Lung microvascular endothelial cell (primary cell): Measurements from ENCODE around the gene UCHL5. TPM values are rescaled to one million over a fixed set of nuclear protein-coding genes. Genes with fewer than 3 reads are reported as not detected.

ENCODE experiments used
- DNase-seq, 2 donors: peaks; one replicate each; pipeline versions ENCODE4 v3.0.0 to v3.0.0-alpha.2; 2010; ENCODE audit warnings: low read depth in 2 of 2
- total RNA-seq: library from RNA; depleted of rRNA; stranded (reverse); fragments of >200 nt; gene quantifications from 2 replicates; pipeline ENCODE4 v1.2.1, GENCODE V29; 2014

Gene UCHL5
- total RNA-seq, 1 donor from 2014 or later: 12.9 TPM

DNA sequence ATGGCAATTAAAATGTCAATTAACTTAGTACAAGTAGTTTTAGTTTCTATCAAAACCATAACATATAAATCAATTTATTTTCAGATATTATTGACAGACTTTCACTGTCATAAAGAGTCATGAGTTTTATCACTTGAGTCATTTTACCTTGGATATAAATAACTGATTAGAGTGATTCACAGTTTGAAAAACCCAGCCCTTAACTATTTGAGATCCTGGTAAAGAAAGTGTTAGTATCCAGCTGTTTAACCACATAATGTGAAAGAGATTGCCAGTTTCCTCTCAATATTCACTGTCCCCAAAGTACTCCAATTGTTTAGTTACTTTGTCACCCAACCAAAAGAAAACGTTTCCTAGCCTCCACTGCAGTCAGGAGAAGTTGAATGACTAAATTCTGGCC is 91.3 kb downstream of the UCHL5 start:
- DNase-seq: peak in 1 of 2 donors; percentile 43

DNA sequence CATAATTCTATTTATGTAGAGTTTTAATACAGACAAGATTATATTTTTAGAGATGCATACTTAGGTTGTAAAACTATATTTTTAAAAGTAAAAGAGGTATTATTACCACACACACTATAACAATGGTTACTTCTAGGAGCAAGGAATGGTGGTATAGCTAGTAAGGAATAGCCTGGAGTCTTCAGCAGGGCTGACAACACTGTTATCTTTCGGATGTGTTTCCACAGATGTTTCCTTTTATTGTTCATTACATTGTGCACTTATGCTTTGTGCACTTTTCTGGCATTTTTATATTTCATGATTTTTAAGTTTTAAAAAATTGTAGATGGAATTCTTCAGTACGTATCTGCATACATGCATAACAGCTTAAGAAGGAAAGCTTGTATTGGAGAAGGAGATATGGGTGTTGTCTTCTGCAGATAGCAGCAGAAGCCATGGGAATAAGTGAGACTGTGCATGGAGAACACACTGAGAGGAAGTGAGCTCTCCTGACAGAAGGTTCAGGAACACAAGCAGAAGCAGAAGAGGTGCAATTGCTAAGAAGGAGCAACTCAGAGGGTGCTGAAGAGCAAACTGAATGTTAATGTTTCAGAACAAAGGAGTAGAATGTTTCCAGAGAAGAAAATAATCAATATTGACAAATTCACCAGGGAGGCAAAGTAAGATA is 91.8 kb downstream of the UCHL5 start:
- DNase-seq: peak; percentile 61 to 85

DNA sequence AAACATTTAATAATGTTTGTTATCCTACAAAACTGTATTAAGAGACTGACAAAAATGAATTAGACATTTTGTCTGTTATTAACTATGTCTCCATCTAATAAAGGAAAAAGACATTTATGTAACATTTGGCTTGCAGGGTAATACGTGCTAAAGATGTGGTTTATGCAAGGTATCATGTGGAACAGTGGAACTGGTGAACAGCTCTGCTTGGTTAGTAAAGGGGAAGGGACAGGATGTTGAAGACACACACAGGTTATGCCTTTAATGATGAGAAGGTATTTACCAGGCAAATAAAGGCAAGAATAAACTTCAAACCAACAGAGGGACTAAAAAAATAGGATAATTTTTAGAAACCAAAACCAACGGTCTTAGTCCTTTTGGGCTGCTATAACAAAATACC is 93.1 kb downstream of the UCHL5 start:
- DNase-seq: no peak

DNA sequence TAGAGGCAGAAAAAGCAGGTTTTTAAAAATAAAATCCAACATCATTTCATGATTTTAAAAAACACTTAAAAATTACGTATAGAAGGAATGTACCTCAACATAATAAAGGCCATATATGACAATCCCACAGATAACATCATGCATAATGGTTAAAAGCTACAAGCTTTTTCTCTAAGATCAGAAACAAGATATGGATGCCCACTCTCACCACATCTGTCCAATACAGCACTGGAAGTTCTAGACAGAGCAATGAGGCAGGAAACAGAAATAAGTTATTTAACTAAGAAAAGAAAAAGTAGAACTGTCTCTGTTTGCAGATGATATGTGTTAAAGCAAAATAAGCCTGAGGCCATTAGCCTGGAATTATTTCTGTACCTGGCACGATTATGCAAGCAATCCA is 96.3 kb downstream of the UCHL5 start:
- DNase-seq: no peak

Other genes with a start within 250 kb of the UCHL5 start
- 112 and 154 TPM in 2 replicates for gene RO60, start 252 bp upstream of the UCHL5 start, total RNA-seq
- gene GLRX2, start 46.1 kb upstream of the UCHL5 start, total RNA-seq: 3.7 and 6.7 TPM in 2 replicates
- gene CDC73, start 62.7 kb upstream of the UCHL5 start, total RNA-seq: 8.9 and 12.9 TPM in 2 replicates
- 3.7 and 5.0 TPM in 2 replicates for gene B3GALT2, start 127.3 kb upstream of the UCHL5 start, total RNA-seq